Activated T-cell treated with anti-CD3 and anti-CD28 coated beads, Interleukin-2, amount 50 U/mL, for 48 hours (primary cell): ENCODE results near the gene E2F1.

Source experiments
- DNase-seq, 2 experiments: peaks; one replicate each; pipeline ENCODE4 v3.0.0-alpha.2; 2020

The E2F1 gene

GRCh38 chr20:33687370-33687915 is 1.3 kb upstream of the E2F1 start:
- DNase-seq, result peak in 1 of 2 experiments; percentile 19

- no peak for DNase-seq
Observed at GRCh38 chr20:33686984-33687366, 790 bp upstream of the E2F1 start.

- peak; percentile 81 to 84 for DNase-seq
Observed at GRCh38 chr20:33685328-33686099, 671 bp downstream of the E2F1 start.

GRCh38 chr20:33684533-33685327 is 1.5 kb downstream of the E2F1 start:
- DNase-seq, result peak in 1 of 2 experiments; percentile 24

- DNase-seq, result peak in 1 of 2 experiments; percentile 46
Observed at GRCh38 chr20:33681728-33682353, 4.3 kb downstream of the E2F1 start.

GRCh38 chr20:33681288-33681687 is 4.9 kb downstream of the E2F1 start:
- DNase-seq, result no peak

GRCh38 chr20:33680686-33681085 is 5.5 kb downstream of the E2F1 start:
- no peak for DNase-seq

- DNase-seq, result peak; percentile 65 to 70
Observed at GRCh38 chr20:33679758-33680485, 6.3 kb downstream of the E2F1 start.

- DNase-seq, result peak in 1 of 2 experiments; percentile 20
Observed at GRCh38 chr20:33677991-33678702, 8.0 kb downstream of the E2F1 start.

- no peak for DNase-seq
Observed at GRCh38 chr20:33676652-33677645, 9.2 kb downstream of the E2F1 start.

- DNase-seq, result no peak
Observed at GRCh38 chr20:33676121-33676520, 10.1 kb downstream of the E2F1 start.

GRCh38 chr20:33675136-33675959 is 10.8 kb downstream of the E2F1 start:
- no peak for DNase-seq

- peak; percentile 79 to 84 for DNase-seq
Observed at GRCh38 chr20:33674294-33675135, 11.7 kb downstream of the E2F1 start, which contains the start of gene NECAB3. Gene NECAB3 (minus strand): TSS chr20:33674428. CDS start chr20:33674352, 76 bp downstream.

GRCh38 chr20:33673410-33674293 is 12.5 kb downstream of the E2F1 start:
- peak in 1 of 2 experiments; percentile 53 for DNase-seq

- no peak for DNase-seq
Observed at GRCh38 chr20:33673114-33673409, 13.1 kb downstream of the E2F1 start.

- DNase-seq, result no peak
Observed at GRCh38 chr20:33672426-33673113, 13.6 kb downstream of the E2F1 start.
